Erythroblast (primary cell): ENCODE results near the gene BIN2.

ENCODE experiments used
- GATA1 ChIP-seq: IDR thresholded peaks from 2 replicates; pipeline ENCODE4 v1.6.1; 2011; ENCODE audit warnings: low read depth, mild to moderate bottlenecking, control low read depth, low read length, moderate library complexity
- POLR2A ChIP-seq: IDR thresholded peaks from 2 replicates; pipeline ENCODE4 v1.6.1; 2011; ENCODE audit warnings: mild to moderate bottlenecking, low read length

DNA sequence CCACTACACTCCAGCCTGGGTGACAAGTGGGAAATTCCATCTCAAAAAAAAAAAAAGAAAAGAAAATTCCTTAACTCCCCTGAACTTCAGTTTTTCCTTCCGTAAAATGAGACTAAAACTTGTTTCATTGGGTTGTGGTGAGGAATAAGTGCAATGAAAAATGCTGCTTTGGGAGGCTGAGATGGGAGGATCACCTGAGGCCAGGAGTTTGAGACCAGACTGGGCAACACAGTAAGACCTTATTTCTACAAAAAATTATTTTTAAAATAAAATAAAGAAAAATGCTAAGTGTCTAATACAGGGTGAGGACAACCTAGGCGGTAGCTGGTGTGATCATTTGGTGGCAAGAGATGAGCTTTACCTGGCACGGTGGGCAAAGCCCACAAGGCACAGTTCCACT lies 60.6 kb downstream of the BIN2 start:
- no peak for TF ChIP-seq POLR2A
- no peak for TF ChIP-seq GATA1
